GM12864 (cell line): ENCODE measurements around the gene HOXD3.

Experiments
- DNase-seq: peaks from one replicate; pipeline ENCODE4 v3.0.0-alpha.2; 2011; ENCODE audit warnings: low read depth
- H3K4me3 ChIP-seq: 2 replicates; pipeline ENCODE4 v1.5.1; 2011; ENCODE audit warnings: mild to moderate bottlenecking, low read depth, low read length, control low read depth
- TF ChIP-seq, protein P1 (sequence below): IDR thresholded peaks from 2 replicates; pipeline ENCODE4 v1.5.1; 2011; ENCODE audit warnings: low read depth, mild to moderate bottlenecking, moderate library complexity, low read length, control low read depth, inconsistent platforms; ENCODE audit errors: missing control alignments

The HOXD3 gene

DNA sequence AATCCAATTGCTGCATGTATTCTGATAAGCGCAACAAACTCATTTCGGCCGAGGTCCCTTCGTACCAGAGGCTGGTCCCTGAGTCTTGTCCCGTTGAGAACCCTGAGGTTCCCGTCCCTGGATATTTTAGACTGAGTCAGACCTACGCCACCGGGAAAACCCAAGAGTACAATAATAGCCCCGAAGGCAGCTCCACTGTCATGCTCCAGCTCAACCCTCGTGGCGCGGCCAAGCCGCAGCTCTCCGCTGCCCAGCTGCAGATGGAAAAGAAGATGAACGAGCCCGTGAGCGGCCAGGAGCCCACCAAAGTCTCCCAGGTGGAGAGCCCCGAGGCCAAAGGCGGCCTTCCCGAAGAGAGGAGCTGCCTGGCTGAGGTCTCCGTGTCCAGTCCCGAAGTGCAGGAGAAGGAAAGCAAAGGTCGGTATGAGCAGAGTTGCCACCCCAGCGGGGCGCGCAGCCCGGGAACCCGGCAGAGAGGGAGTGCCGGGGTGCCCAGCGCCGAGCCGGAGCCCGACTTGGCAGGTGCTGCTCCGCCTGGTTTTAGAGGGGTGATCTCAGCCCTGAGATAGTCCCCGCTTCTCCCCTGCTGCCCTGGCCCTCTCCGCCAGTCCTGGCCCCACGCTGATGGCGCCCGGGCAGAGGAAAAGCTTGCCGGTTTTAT, 39.8 kb upstream of the HOXD3 start:
- DNase-seq: no peak
- TF ChIP-seq, protein P1, sequence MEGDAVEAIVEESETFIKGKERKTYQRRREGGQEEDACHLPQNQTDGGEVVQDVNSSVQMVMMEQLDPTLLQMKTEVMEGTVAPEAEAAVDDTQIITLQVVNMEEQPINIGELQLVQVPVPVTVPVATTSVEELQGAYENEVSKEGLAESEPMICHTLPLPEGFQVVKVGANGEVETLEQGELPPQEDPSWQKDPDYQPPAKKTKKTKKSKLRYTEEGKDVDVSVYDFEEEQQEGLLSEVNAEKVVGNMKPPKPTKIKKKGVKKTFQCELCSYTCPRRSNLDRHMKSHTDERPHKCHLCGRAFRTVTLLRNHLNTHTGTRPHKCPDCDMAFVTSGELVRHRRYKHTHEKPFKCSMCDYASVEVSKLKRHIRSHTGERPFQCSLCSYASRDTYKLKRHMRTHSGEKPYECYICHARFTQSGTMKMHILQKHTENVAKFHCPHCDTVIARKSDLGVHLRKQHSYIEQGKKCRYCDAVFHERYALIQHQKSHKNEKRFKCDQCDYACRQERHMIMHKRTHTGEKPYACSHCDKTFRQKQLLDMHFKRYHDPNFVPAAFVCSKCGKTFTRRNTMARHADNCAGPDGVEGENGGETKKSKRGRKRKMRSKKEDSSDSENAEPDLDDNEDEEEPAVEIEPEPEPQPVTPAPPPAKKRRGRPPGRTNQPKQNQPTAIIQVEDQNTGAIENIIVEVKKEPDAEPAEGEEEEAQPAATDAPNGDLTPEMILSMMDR: no peak

DNA sequence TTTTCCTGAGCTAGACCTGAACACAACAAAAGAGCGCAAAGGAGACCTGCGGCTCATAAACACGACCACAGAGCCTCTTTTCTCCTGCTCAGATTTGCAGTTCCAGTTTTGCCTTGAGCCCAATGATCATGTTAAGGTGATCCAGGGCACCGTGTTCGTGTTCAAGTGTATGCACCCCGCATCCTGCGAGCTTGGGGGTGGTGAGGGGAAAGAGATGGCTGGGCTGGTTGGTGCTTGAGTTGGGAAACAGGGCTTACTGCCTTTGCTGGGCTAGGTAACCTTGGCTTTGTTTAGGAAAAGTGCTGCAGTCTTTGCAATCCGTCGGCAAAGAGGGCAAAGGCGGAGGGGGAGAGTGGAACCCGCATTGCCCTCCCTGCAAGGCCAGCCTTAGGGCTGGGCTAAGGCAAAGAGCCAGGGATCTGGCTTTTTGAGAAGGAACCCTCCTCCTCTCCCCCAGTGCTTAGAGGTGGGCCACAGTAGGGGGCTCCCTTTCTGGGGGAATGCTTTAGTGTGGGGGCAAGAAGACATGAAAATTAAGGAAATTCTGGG, 39.2 kb upstream of the HOXD3 start:
- TF ChIP-seq, protein P1: no peak
- H3K4me3 ChIP-seq: no peak overlapping the region
- no peak for DNase-seq

More for the DNA sequence above, 39.8 kb upstream of the HOXD3 start:
- no peak overlapping the region for H3K4me3 ChIP-seq

DNA sequence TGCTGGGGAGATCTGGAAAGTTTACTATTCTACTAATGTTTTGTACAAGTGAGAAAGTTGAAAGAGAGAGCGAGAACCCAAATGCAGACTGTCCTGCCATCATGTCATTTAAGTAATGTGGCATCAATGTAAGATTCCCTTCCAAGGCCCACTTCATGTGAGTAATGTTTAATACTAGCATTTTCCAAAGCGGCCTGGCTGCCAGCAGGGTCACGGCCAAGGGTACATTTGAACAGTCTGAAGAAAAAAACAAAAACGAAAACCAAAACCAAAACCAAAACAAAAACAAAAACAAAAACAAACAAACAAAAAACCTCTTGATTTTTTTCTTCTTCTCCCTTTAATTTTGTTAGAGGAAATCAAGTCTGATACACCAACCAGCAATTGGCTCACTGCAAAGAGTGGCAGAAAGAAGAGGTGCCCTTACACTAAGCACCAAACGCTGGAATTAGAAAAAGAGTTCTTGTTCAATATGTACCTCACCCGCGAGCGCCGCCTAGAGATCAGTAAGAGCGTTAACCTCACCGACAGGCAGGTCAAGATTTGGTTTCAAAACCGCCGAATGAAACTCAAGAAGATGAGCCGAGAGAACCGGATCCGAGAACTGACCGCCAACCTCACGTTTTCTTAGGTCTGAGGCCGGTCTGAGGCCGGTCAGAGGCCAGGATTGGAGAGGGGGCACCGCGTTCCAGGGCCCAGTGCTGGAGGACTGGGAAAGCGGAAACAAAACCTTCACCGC, 38.3 kb upstream of the HOXD3 start:
- TF ChIP-seq, protein P1: peak; percentile 56
- no peak overlapping the region for H3K4me3 ChIP-seq
- DNase-seq: no peak

GRCh38 chr2:176120364-176121189, 36.5 kb upstream of the HOXD3 start:
- DNase-seq: no peak
- H3K4me3 ChIP-seq: no peak overlapping the region
- TF ChIP-seq, protein P1: no peak

GRCh38 chr2:176121190-176122051, 35.7 kb upstream of the HOXD3 start:
- TF ChIP-seq, protein P1: no peak
- H3K4me3 ChIP-seq: no peak overlapping the region
- DNase-seq: no peak

- TF ChIP-seq, protein P1: no peak
- no peak for DNase-seq
- no peak overlapping the region for H3K4me3 ChIP-seq
Observed at GRCh38 chr2:176122052-176122682, 34.9 kb upstream of the HOXD3 start.
